Mucosa of descending colon (tissue), 3 donors: ENCODE results near the gene TSHZ3. TPM values are rescaled to one million over a fixed set of nuclear protein-coding genes. Genes with fewer than 3 reads are reported as not detected.

Source experiments
- ATAC-seq: fragments of 200-7000 bp; cut with Tn5 transposase; one replicate; pipeline ENCODE4 v1.9.1; 2020; ENCODE audit warnings: mild to moderate bottlenecking, moderate library complexity
- DNase-seq, 3 donors: peaks; one replicate each; pipeline ENCODE4 v3.0.0-alpha.2; 2020
- H3K36me3 ChIP-seq: fragments of 200-600 bp; one replicate; pipeline ENCODE4 v1.8.0; 2021; ENCODE audit warnings: low read depth, mild to moderate bottlenecking
- H3K4me1 ChIP-seq: fragments of 200-600 bp; one replicate; pipeline ENCODE4 v1.8.0; 2021; ENCODE audit warnings: low read depth, mild to moderate bottlenecking
- H3K4me3 ChIP-seq: fragments of 200-600 bp; one replicate; pipeline ENCODE4 v1.8.0; 2021; ENCODE audit warnings: mild to moderate bottlenecking
- H3K9me3 ChIP-seq: fragments of 200-600 bp; one replicate; pipeline ENCODE4 v1.8.0; 2021; ENCODE audit warnings: mild to moderate bottlenecking
- CTCF ChIP-seq: fragments of 200-600 bp; IDR thresholded peaks from one replicate; pipeline ENCODE4 v1.8.0; 2022; ENCODE audit warnings: antibody characterized with exemption, mild to moderate bottlenecking
- intact Hi-C, 2 donors: fragments of 100-400 bp; cut with DNase I in 1 of 2; cut with micrococcal nuclease in 1 of 2; formaldehyde crosslinking; loops; one replicate each; pipeline versions ENCODE4 v1.11.0 to v1.11.1; 2022; cut with DNase I, micrococcal nuclease
- total RNA-seq, 3 donors: library from RNA; stranded (reverse); fragmentation: NEBNext Ultra II Directional in 2 of 3; extraction: Animal tissue kit (Norgen Biotek cat#: 25700) in 2 of 3; gene quantifications; one replicate each; pipeline versions ENCODE4 v1.2.1 to v1.2.4, GENCODE V29; 2021 to 2023
- donor health status: DM: no; HTN: no; CAD: no; lungs with moderate emphysema.
- donor health status: DM: no; HTN: no; CAD: no.
- donor health status: DM: no; HTN: yes; CAD: no.

Gene TSHZ3
- total RNA-seq, 3 donors from 2014 or later: 1.6 to 32.1 (median 5.2) TPM

GRCh38 chr19:31249217-31249616, 100.0 kb downstream of the TSHZ3 start:
- intact Hi-C loops: no loop called here
- H3K4me3 ChIP-seq: no peak overlapping the region
- H3K4me1 ChIP-seq: no peaks in the 10 kb centered on the region
- DNase-seq (no peak), ATAC-seq (no peak)
- no peak for TF ChIP-seq CTCF
- H3K36me3 ChIP-seq: no peaks in the 10 kb centered on the region
- H3K9me3 ChIP-seq: no peaks in the 10 kb centered on the region

- intact Hi-C loops: no loop called here
- Histone ChIP-seq H3K4me1 (no peaks in the 10 kb centered on the region), H3K4me3 (no peak overlapping the region), H3K36me3 (no peaks in the 10 kb centered on the region), H3K9me3 (no peaks in the 10 kb centered on the region)
- DNase-seq (no peak), ATAC-seq (no peak)
- no peak for TF ChIP-seq CTCF
These were observed 113.4 kb downstream of the TSHZ3 start for GRCh38 chr19:31235806-31236205.

GRCh38 chr19:31233295-31233800, 115.9 kb downstream of the TSHZ3 start:
- Histone ChIP-seq H3K4me3 (no peak overlapping the region), H3K9me3 (no peaks in the 10 kb centered on the region), H3K4me1 (no peaks in the 10 kb centered on the region), H3K36me3 (no peaks in the 10 kb centered on the region)
- intact Hi-C loops: no loop called here
- no peak for ATAC-seq
- DNase-seq: no peak
- no peak for TF ChIP-seq CTCF

- no peak for TF ChIP-seq CTCF
- DNase-seq (no peak), ATAC-seq (no peak)
- intact Hi-C loops: no loop called here
- no peaks in the 10 kb centered on the region for H3K36me3 ChIP-seq
- H3K9me3 ChIP-seq: no peaks in the 10 kb centered on the region
- H3K4me1 ChIP-seq: no peaks in the 10 kb centered on the region
- H3K4me3 ChIP-seq: no peak overlapping the region
These were observed 116.4 kb downstream of the TSHZ3 start for GRCh38 chr19:31232871-31233270.

GRCh38 chr19:31232180-31232579, 117.1 kb downstream of the TSHZ3 start:
- intact Hi-C loops: no loop called here
- no peak for DNase-seq
- Histone ChIP-seq H3K9me3 (no peaks in the 10 kb centered on the region), H3K4me3 (no peak overlapping the region), H3K4me1 (no peaks in the 10 kb centered on the region), H3K36me3 (no peaks in the 10 kb centered on the region)
- ATAC-seq: no peak
- TF ChIP-seq CTCF: no peak

GRCh38 chr19:31231237-31231636, 118.0 kb downstream of the TSHZ3 start:
- ATAC-seq (no peak), DNase-seq (no peak)
- H3K4me3 ChIP-seq: no peak overlapping the region
- no peaks in the 10 kb centered on the region for H3K9me3 ChIP-seq
- H3K36me3 ChIP-seq: no peaks in the 10 kb centered on the region
- intact Hi-C loops: no loop called here
- no peaks in the 10 kb centered on the region for H3K4me1 ChIP-seq
- no peak for TF ChIP-seq CTCF
